Prostate gland (tissue), 2 donors: ENCODE results near the gene ZNF385B. TPM values are rescaled to one million over a fixed set of nuclear protein-coding genes. Genes with fewer than 3 reads are reported as not detected.

ENCODE experiments used
- DNase-seq: peaks from one replicate; pipeline ENCODE4 v3.0.0-alpha.2; 2019; ENCODE audit warnings: low spot score
- H3K27ac ChIP-seq, 2 donors: fragments of 200-600 bp; sonication (generic); 2 replicates each; pipeline ENCODE4 v1.5.1; 2017 to 2019
- H3K27me3 ChIP-seq: fragments of 200-600 bp; sonication (generic); replicated peaks from 2 replicates; pipeline ENCODE4 v1.5.1; 2019; ENCODE audit not compliant: insufficient read depth
- H3K36me3 ChIP-seq, 2 donors: fragments of 200-600 bp; sonication (generic); 1 replicate in 1 of 2; 2 replicates in 1 of 2; pipeline versions ENCODE4 v1.5.1 to v1.8.1; 2017 to 2019
- H3K4me1 ChIP-seq: fragments of 200-600 bp; sonication (generic); replicated peaks from 2 replicates; pipeline ENCODE4 v1.5.1; 2019
- H3K4me3 ChIP-seq, 2 donors: fragments of 200-600 bp; sonication (generic); 2 replicates each; pipeline ENCODE4 v1.5.1; 2017 to 2019
- H3K9me3 ChIP-seq: fragments of 200-600 bp; sonication (generic); 2 replicates; pipeline ENCODE4 v1.5.1; 2017
- POLR2A ChIP-seq: fragments of 450-650 bp; IDR thresholded peaks from one replicate; pipeline ENCODE4 v1.6.1; 2016; ENCODE audit warnings: antibody characterized with exemption, mild to moderate bottlenecking
- POLR2AphosphoS5 ChIP-seq: sonication (generic); formaldehyde crosslinking; IDR thresholded peaks from one replicate; pipeline ENCODE4 v1.6.1; 2017; ENCODE audit warnings: antibody characterized with exemption
- WGBS: methylation state at CpG from one replicate; pipeline ENCODE4 v1.1.5; 2018; 5-methylcytosine and 5-hydroxymethylcytosine counted together
- intact Hi-C: fragments of 100-400 bp; cut with DNase I; formaldehyde crosslinking; loops from one replicate; pipeline ENCODE4 v1.14.2; 2022
- total RNA-seq, 2 donors: library from RNA; depleted of rRNA; stranded (reverse); fragments of >200 nt; gene quantifications; one replicate each; pipeline ENCODE4 v1.1.0, GENCODE V29; 2016
- TF ChIP-seq, protein P1 (sequence below), 4 experiments: fragments of 200-600 bp in 2 of 4; fragments of 450-650 bp in 2 of 4; sonication (generic) in 2 of 4; IDR thresholded peaks; 1 replicate in 3 of 4; 2 replicates in 1 of 4; pipeline ENCODE4 v1.5.1; 2016 to 2019; ENCODE audit warnings: antibody characterized with exemption in 4 of 4, mild to moderate bottlenecking in 2 of 4, moderate library complexity in 2 of 4

The ZNF385B gene
- total RNA-seq, 2 donors from 2014 or later = 4.9 to 35.7 TPM

DNA sequence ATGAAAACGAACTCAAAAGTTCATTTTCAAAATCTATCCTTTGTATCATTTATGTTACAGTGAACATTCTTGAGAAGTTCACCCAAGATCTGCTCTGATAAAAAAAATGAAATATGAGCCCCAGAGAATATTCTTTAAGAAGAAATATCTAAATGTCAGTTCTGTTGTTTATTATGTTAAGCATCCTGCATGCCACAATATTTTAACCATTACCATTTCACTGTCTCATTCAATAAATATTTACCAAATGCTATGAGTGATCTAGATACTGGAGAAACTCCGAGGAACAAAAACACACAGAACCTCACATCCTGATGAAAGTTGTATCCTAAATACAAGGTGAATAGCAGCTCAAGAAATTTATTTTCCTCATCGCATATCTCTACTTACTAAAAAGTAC lies 170.2 kb downstream of the ZNF385B start:
- Histone ChIP-seq H3K9me3 (no peaks in the 10 kb centered on the region), H3K27ac (no peak overlapping the region), H3K36me3 (no peaks in the 10 kb centered on the region), H3K4me3 (no peak overlapping the region), H3K27me3 (no peaks in the 10 kb centered on the region), H3K4me1 (no peaks in the 10 kb centered on the region)
- DNase-seq = no peak
- WGBS = 76% methylated on average over 3 of the region's 3 CpGs
- intact Hi-C loops = no loop called here
- TF ChIP-seq POLR2A = no peak
- TF ChIP-seq, protein P1, sequence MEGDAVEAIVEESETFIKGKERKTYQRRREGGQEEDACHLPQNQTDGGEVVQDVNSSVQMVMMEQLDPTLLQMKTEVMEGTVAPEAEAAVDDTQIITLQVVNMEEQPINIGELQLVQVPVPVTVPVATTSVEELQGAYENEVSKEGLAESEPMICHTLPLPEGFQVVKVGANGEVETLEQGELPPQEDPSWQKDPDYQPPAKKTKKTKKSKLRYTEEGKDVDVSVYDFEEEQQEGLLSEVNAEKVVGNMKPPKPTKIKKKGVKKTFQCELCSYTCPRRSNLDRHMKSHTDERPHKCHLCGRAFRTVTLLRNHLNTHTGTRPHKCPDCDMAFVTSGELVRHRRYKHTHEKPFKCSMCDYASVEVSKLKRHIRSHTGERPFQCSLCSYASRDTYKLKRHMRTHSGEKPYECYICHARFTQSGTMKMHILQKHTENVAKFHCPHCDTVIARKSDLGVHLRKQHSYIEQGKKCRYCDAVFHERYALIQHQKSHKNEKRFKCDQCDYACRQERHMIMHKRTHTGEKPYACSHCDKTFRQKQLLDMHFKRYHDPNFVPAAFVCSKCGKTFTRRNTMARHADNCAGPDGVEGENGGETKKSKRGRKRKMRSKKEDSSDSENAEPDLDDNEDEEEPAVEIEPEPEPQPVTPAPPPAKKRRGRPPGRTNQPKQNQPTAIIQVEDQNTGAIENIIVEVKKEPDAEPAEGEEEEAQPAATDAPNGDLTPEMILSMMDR (IDR thresholded peaks at IDR 0.05) = no peak
- no peak for TF ChIP-seq POLR2AphosphoS5

DNA sequence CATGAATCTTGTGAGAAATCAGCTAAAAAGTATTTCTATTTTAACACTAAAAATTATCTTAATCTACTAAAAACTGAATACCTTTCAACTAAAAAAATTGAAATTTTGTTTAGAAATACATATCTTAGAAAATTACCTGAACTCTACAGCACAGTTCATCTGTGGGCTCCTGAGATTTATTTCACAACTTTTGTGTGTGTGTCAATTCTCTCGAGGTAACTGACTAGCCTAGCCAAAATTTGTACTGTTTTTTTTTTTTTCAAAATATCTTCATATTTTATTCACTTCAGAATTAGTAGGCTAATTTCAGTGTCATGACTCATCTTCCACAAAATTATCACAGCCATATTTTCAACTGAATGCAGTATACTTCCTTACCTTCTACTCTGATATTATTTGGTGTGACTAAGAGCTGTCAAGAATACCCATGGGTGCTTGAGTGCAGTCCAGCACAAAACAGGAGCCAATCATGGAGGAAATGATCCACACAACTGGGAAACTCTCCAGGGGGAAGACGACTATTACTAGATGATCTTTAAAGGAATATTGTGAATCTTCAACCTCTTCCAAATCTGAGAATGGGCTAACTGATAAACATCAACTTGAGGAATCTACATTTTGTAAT lies 174.6 kb downstream of the ZNF385B start:
- Histone ChIP-seq H3K4me3 (no peak overlapping the region), H3K27me3 (no peaks in the 10 kb centered on the region), H3K36me3 (no peaks in the 10 kb centered on the region), H3K4me1 (no peaks in the 10 kb centered on the region), H3K9me3 (no peaks in the 10 kb centered on the region), H3K27ac (no peak overlapping the region)
- 69% methylated on average over 2 of the region's 2 CpGs for WGBS
- TF ChIP-seq POLR2AphosphoS5 (no peak), POLR2A (no peak)
- TF ChIP-seq, protein P1 (IDR thresholded peaks at IDR 0.05) = no peak
- DNase-seq = no peak
- intact Hi-C loops = no loop called here

- H3K27ac ChIP-seq = no peak overlapping the region
- no peak for DNase-seq
- H3K36me3 ChIP-seq = no peaks in the 10 kb centered on the region
- no peaks in the 10 kb centered on the region for H3K27me3 ChIP-seq
- no peak overlapping the region for H3K4me3 ChIP-seq
- H3K9me3 ChIP-seq = no peaks in the 10 kb centered on the region
- intact Hi-C loops = no loop called here
- TF ChIP-seq POLR2AphosphoS5 = no peak
- TF ChIP-seq, protein P1 (IDR thresholded peaks at IDR 0.05) = no peak
- no peak for TF ChIP-seq POLR2A
- WGBS = 87% methylated on average over 2 of the region's 2 CpGs
- H3K4me1 ChIP-seq = no peaks in the 10 kb centered on the region
Measured at GRCh38 chr2:179686069-179686468, 175.3 kb downstream of the ZNF385B start.

- TF ChIP-seq POLR2A (no peak), POLR2AphosphoS5 (no peak)
- TF ChIP-seq, protein P1 (IDR thresholded peaks at IDR 0.05) = no peak
- Histone ChIP-seq H3K4me1 (no peaks in the 10 kb centered on the region), H3K4me3 (no peak overlapping the region), H3K27me3 (no peaks in the 10 kb centered on the region), H3K9me3 (no peaks in the 10 kb centered on the region), H3K36me3 (no peaks in the 10 kb centered on the region), H3K27ac (no peak overlapping the region)
- intact Hi-C loops = no loop called here
- DNase-seq = no peak
- 84% methylated on average over 1 of the region's 1 CpG for WGBS
Measured at GRCh38 chr2:179685146-179685545, 176.3 kb downstream of the ZNF385B start.

- TF ChIP-seq POLR2A (no peak), POLR2AphosphoS5 (no peak)
- TF ChIP-seq, protein P1 (IDR thresholded peaks at IDR 0.05) = no peak
- H3K4me3 ChIP-seq = no peak overlapping the region
- no peaks in the 10 kb centered on the region for H3K4me1 ChIP-seq
- no peaks in the 10 kb centered on the region for H3K36me3 ChIP-seq
- DNase-seq = no peak
- intact Hi-C loops = no loop called here
- 89% methylated on average over 5 of the region's 5 CpGs for WGBS
- H3K27ac ChIP-seq = no peak overlapping the region
- H3K9me3 ChIP-seq = no peaks in the 10 kb centered on the region
- no peaks in the 10 kb centered on the region for H3K27me3 ChIP-seq
Measured at GRCh38 chr2:179682756-179683155, 178.7 kb downstream of the ZNF385B start.
